HCT116 (cell line): ENCODE data around the gene SNRPA.

Source experiments
- CEBPB ChIP-seq: IDR thresholded peaks from 2 replicates; pipeline ENCODE4 v1.6.1; 2012; ENCODE audit warnings: low read depth
- EZH2 ChIP-seq: fragments of 200-600 bp; sonication (generic); IDR thresholded peaks from 2 replicates; pipeline ENCODE4 v1.6.1; 2017; ENCODE audit warnings: antibody characterized with exemption, mixed run types
- EZH2phosphoT487 ChIP-seq: fragments of 200-600 bp; IDR thresholded peaks from 2 replicates; pipeline ENCODE4 v1.6.1; 2018; ENCODE audit warnings: antibody characterized with exemption, borderline replicate concordance
- JUND ChIP-seq: IDR thresholded peaks from 2 replicates; pipeline ENCODE4 v1.6.1; 2012
- POLR2A ChIP-seq: IDR thresholded peaks from 2 replicates; pipeline ENCODE4 v1.7.0; 2011; ENCODE audit warnings: borderline replicate concordance; ENCODE audit not compliant: insufficient read depth, insufficient read length; ENCODE audit errors: extremely low read depth
- POLR2AphosphoS5 ChIP-seq: IDR thresholded peaks from 2 replicates; pipeline ENCODE4 v1.6.1; 2011; ENCODE audit warnings: mild to moderate bottlenecking, low read depth, low read length, moderate library complexity
- RAD21 ChIP-seq: IDR thresholded peaks from 2 replicates; pipeline ENCODE4 v1.6.1; 2012; ENCODE audit warnings: low read depth, mild to moderate bottlenecking
- SIN3A ChIP-seq: IDR thresholded peaks from 2 replicates; pipeline ENCODE4 v1.6.1; 2012; ENCODE audit warnings: low read depth
- TCF7L2 ChIP-seq: IDR thresholded peaks from 2 replicates; pipeline ENCODE4 v1.7.0; 2011; ENCODE audit warnings: borderline replicate concordance, inconsistent platforms; ENCODE audit not compliant: insufficient read depth, insufficient read length; ENCODE audit errors: extremely low read depth
- TF ChIP-seq, protein P1 (sequence below), 3 experiments: fragments of 200-600 bp in 1 of 3; sonication (generic) in 1 of 3; IDR thresholded peaks in 2 of 3; conservative IDR thresholded peaks in 1 of 3; 2 replicates each; pipeline ENCODE4 v1.5.1; 2012 to 2017; ENCODE audit warnings: low read depth in 2 of 3, low read length in 2 of 3, antibody characterized with exemption in 1 of 3, borderline replicate concordance in 1 of 3, control low read depth in 1 of 3, mild to moderate bottlenecking in 1 of 3, mixed read lengths in 1 of 3, mixed run types in 1 of 3, moderate library complexity in 1 of 3; ENCODE audit not compliant: insufficient read depth in 1 of 3
- TF ChIP-seq, protein P2 (sequence below): IDR thresholded peaks from 2 replicates; pipeline ENCODE4 v1.6.1; 2012
- TF ChIP-seq, protein P3 (sequence below): IDR thresholded peaks from 2 replicates; pipeline ENCODE4 v1.6.1; 2012; ENCODE audit warnings: low read depth

DNA sequence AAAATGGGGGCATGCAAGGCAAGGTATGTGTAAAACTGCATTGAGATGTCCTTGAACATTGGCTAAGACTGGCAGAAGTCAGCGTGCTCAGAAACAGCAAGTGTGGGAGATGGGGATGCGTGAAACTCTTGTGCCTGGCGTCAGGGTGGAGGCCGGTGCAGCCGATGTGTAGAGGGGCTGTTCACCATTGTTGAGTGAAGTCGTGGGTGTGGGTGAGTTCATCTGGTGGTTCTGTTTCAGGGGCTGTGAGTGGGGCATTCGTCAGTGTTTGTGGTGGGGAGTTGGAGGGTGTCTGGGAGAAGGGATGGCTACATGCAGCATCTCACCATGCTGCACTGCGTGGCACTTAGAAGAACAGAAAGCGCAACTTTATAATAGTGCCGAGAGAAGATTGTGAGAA lies 13.0 kb downstream of the SNRPA start:
- TF ChIP-seq EZH2 (no peak), POLR2A (no peak), TCF7L2 (no peak), POLR2AphosphoS5 (no peak), SIN3A (no peak), RAD21 (no peak), CEBPB (no peak), JUND (no peak), EZH2phosphoT487 (no peak)
- TF ChIP-seq, protein P1, sequence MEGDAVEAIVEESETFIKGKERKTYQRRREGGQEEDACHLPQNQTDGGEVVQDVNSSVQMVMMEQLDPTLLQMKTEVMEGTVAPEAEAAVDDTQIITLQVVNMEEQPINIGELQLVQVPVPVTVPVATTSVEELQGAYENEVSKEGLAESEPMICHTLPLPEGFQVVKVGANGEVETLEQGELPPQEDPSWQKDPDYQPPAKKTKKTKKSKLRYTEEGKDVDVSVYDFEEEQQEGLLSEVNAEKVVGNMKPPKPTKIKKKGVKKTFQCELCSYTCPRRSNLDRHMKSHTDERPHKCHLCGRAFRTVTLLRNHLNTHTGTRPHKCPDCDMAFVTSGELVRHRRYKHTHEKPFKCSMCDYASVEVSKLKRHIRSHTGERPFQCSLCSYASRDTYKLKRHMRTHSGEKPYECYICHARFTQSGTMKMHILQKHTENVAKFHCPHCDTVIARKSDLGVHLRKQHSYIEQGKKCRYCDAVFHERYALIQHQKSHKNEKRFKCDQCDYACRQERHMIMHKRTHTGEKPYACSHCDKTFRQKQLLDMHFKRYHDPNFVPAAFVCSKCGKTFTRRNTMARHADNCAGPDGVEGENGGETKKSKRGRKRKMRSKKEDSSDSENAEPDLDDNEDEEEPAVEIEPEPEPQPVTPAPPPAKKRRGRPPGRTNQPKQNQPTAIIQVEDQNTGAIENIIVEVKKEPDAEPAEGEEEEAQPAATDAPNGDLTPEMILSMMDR (IDR thresholded peaks at IDR 0.05 in 2 of 3, conservative IDR thresholded peaks at IDR 0.05 in 1 of 3; ENCODE audit: borderline replicate concordance in 1 of 3, insufficient read depth in 1 of 3, low read depth in 2 of 3, low read length in 2 of 3): no peak
- TF ChIP-seq, protein P2, sequence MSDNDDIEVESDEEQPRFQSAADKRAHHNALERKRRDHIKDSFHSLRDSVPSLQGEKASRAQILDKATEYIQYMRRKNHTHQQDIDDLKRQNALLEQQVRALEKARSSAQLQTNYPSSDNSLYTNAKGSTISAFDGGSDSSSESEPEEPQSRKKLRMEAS: no peak
- TF ChIP-seq, protein P3, sequence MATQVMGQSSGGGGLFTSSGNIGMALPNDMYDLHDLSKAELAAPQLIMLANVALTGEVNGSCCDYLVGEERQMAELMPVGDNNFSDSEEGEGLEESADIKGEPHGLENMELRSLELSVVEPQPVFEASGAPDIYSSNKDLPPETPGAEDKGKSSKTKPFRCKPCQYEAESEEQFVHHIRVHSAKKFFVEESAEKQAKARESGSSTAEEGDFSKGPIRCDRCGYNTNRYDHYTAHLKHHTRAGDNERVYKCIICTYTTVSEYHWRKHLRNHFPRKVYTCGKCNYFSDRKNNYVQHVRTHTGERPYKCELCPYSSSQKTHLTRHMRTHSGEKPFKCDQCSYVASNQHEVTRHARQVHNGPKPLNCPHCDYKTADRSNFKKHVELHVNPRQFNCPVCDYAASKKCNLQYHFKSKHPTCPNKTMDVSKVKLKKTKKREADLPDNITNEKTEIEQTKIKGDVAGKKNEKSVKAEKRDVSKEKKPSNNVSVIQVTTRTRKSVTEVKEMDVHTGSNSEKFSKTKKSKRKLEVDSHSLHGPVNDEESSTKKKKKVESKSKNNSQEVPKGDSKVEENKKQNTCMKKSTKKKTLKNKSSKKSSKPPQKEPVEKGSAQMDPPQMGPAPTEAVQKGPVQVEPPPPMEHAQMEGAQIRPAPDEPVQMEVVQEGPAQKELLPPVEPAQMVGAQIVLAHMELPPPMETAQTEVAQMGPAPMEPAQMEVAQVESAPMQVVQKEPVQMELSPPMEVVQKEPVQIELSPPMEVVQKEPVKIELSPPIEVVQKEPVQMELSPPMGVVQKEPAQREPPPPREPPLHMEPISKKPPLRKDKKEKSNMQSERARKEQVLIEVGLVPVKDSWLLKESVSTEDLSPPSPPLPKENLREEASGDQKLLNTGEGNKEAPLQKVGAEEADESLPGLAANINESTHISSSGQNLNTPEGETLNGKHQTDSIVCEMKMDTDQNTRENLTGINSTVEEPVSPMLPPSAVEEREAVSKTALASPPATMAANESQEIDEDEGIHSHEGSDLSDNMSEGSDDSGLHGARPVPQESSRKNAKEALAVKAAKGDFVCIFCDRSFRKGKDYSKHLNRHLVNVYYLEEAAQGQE: no peak
